Measurements from ENCODE around the gene CPSF4L.

The CPSF4L gene

GRCh38 chr17:73289549-73290254, 28.0 kb upstream of the CPSF4L start:
- no peak for DNase-seq

GRCh38 chr17:73288534-73289302, 27.0 kb upstream of the CPSF4L start:
- no peak for DNase-seq

- DNase-seq, result no peak
These were observed 25.2 kb upstream of the CPSF4L start for GRCh38 chr17:73286863-73287296.

GRCh38 chr17:73285916-73286862, 24.5 kb upstream of the CPSF4L start:
- DNase-seq, result no peak

GRCh38 chr17:73285603-73285908, 23.9 kb upstream of the CPSF4L start:
- no peak for DNase-seq

- DNase-seq, result no peak
These were observed 23.4 kb upstream of the CPSF4L start for GRCh38 chr17:73284906-73285602.

- no peak for DNase-seq
These were observed 22.7 kb upstream of the CPSF4L start for GRCh38 chr17:73284354-73284753.

GRCh38 chr17:73283841-73284282, 22.2 kb upstream of the CPSF4L start:
- DNase-seq, result no peak

GRCh38 chr17:73283250-73283649, 21.6 kb upstream of the CPSF4L start:
- DNase-seq, result no peak

GRCh38 chr17:73282629-73283028, 20.9 kb upstream of the CPSF4L start:
- DNase-seq, result no peak

- no peak for DNase-seq
These were observed 20.2 kb upstream of the CPSF4L start for GRCh38 chr17:73281928-73282327.

GRCh38 chr17:73280191-73280590, 18.5 kb upstream of the CPSF4L start:
- no peak for DNase-seq

- DNase-seq, result no peak
These were observed 18.0 kb upstream of the CPSF4L start for GRCh38 chr17:73279704-73280103.

GRCh38 chr17:73278465-73279453, 17.1 kb upstream of the CPSF4L start:
- DNase-seq, result no peak

GRCh38 chr17:73278049-73278464, 16.4 kb upstream of the CPSF4L start:
- DNase-seq, result no peak

- no peak for DNase-seq
These were observed 12.8 kb upstream of the CPSF4L start for GRCh38 chr17:73274490-73274889.

- DNase-seq, result no peak
These were observed 11.2 kb upstream of the CPSF4L start for GRCh38 chr17:73272906-73273218.

- no peak for DNase-seq
These were observed 9.4 kb upstream of the CPSF4L start for GRCh38 chr17:73271072-73271471.

GRCh38 chr17:73269791-73270190, 8.1 kb upstream of the CPSF4L start:
- DNase-seq, result no peak

GRCh38 chr17:73269329-73269615, 7.6 kb upstream of the CPSF4L start:
- no peak for DNase-seq

- no peak for DNase-seq
These were observed 7.1 kb upstream of the CPSF4L start for GRCh38 chr17:73268582-73269328.

All from stimulated activated naive CD4-positive, alpha-beta T cell treated with Interleukin-2 at 50 U/mL for 16 hours (primary cell).